Hematopoietic multipotent progenitor cell treated with erythropoietin and hydrocortisone succinate and interleukin-3 and kit ligand, for 8 days (in vitro differentiated cells): ENCODE measurements around the gene C6orf163.
"Not testable (repeated sequence)": the region's sequence is repeated elsewhere in the genome, so short reads cannot be mapped to it uniquely, and the experiment has no call there.

ENCODE experiments used
- DNase-seq: peaks from one replicate; pipeline ENCODE4 v3.0.0-alpha.2; 2015

C6orf163 gene

GRCh38 chr6:87344731-87345130 lies at the start of gene C6orf163:
Gene C6orf163 (plus strand): TSS chr6:87344813. CDS start chr6:87345100, 287 bp downstream.
- DNase-seq = no peak

GRCh38 chr6:87297119-87297518 lies 47.5 kb upstream of the C6orf163 start:
- DNase-seq = no peak

- DNase-seq = not testable (repeated sequence)
Observed at GRCh38 chr6:87301277-87301676, 43.3 kb upstream of the C6orf163 start.

- no peak for DNase-seq
Observed at GRCh38 chr6:87308970-87309369, 35.6 kb upstream of the C6orf163 start.

GRCh38 chr6:87312860-87313259 lies 31.8 kb upstream of the C6orf163 start:
- DNase-seq = no peak

GRCh38 chr6:87315071-87315470 lies 29.5 kb upstream of the C6orf163 start:
- DNase-seq = no peak

GRCh38 chr6:87319271-87319987 lies 25.2 kb upstream of the C6orf163 start:
- peak; percentile 16 for DNase-seq

- DNase-seq = peak; percentile 85
Observed at GRCh38 chr6:87322304-87323212, 22.1 kb upstream of the C6orf163 start, which contains the start of gene SMIM8. Gene SMIM8 (plus strand): TSS chr6:87322588. CDS start chr6:87337032, 14,444 bp downstream.

GRCh38 chr6:87323880-87324279 lies 20.7 kb upstream of the C6orf163 start:
- DNase-seq = not testable (repeated sequence)

GRCh38 chr6:87330961-87331360 lies 13.7 kb upstream of the C6orf163 start:
- no peak for DNase-seq

GRCh38 chr6:87333033-87333432 lies 11.6 kb upstream of the C6orf163 start:
- DNase-seq = peak; percentile 8

GRCh38 chr6:87333591-87334181 lies 10.9 kb upstream of the C6orf163 start:
- peak; percentile 70 for DNase-seq

GRCh38 chr6:87334683-87335082 lies 9.9 kb upstream of the C6orf163 start:
- no peak for DNase-seq

- DNase-seq = no peak
Observed at GRCh38 chr6:87336367-87336766, 8.2 kb upstream of the C6orf163 start.

- DNase-seq = no peak
Observed at GRCh38 chr6:87340230-87340629, 4.4 kb upstream of the C6orf163 start.

GRCh38 chr6:87341158-87341557 lies 3.5 kb upstream of the C6orf163 start:
- DNase-seq = no peak

GRCh38 chr6:87341899-87342298 lies 2.7 kb upstream of the C6orf163 start:
- DNase-seq = no peak

- DNase-seq = no peak
Observed at GRCh38 chr6:87342829-87343228, 1.8 kb upstream of the C6orf163 start.

GRCh38 chr6:87346700-87347099 lies 2.1 kb downstream of the C6orf163 start:
- DNase-seq = no peak

GRCh38 chr6:87349896-87350295 lies 5.3 kb downstream of the C6orf163 start:
- no peak for DNase-seq

GRCh38 chr6:87350516-87350915 lies 5.9 kb downstream of the C6orf163 start:
- no peak for DNase-seq

GRCh38 chr6:87351583-87351982 lies 7.0 kb downstream of the C6orf163 start:
- no peak for DNase-seq

GRCh38 chr6:87356181-87356580 lies 11.6 kb downstream of the C6orf163 start:
- DNase-seq = no peak
